Osteoblast (primary cell): ENCODE data around the gene LACTB. TPM values are rescaled to one million over a fixed set of nuclear protein-coding genes. Genes with fewer than 3 reads are reported as not detected.

Experiments
- DNase-seq: peaks from one replicate; pipeline ENCODE4 v3.0.0; 2011; ENCODE audit warnings: low spot score, mixed read lengths; ENCODE audit not compliant: insufficient read length; ENCODE audit errors: missing footprints
- H2AFZ ChIP-seq: 2 replicates; pipeline ENCODE4 v1.6.0; 2011; ENCODE audit warnings: mild to moderate bottlenecking, low read length
- H3K27ac ChIP-seq: 2 replicates; pipeline ENCODE4 v1.5.1; 2011; ENCODE audit warnings: mild to moderate bottlenecking, low read depth, low read length, moderate library complexity
- H3K27me3 ChIP-seq: 2 replicates; pipeline ENCODE4 v1.6.0; 2012; ENCODE audit warnings: mild to moderate bottlenecking, control low read depth, inconsistent platforms, low read length, moderate library complexity; ENCODE audit not compliant: insufficient read depth
- H3K36me3 ChIP-seq: 2 replicates; pipeline ENCODE4 v1.5.1; 2011; ENCODE audit warnings: mild to moderate bottlenecking, low read length, control low read depth, moderate library complexity; ENCODE audit not compliant: insufficient read depth
- H3K4me1 ChIP-seq: 2 replicates; pipeline ENCODE4 v1.5.1; 2011; ENCODE audit warnings: mild to moderate bottlenecking, low read length, control low read depth, moderate library complexity; ENCODE audit not compliant: insufficient read depth
- H3K4me2 ChIP-seq: 2 replicates; pipeline ENCODE4 v1.6.0; 2011; ENCODE audit warnings: mild to moderate bottlenecking, low read length; ENCODE audit not compliant: insufficient read depth
- H3K4me3 ChIP-seq: fragments of 200-600 bp; sonication (generic); 3 replicates; pipeline ENCODE4 v1.5.1; 2012; ENCODE audit warnings: mild to moderate bottlenecking, low read length, inconsistent platforms; ENCODE audit not compliant: insufficient read depth
- H3K79me2 ChIP-seq: 2 replicates; pipeline ENCODE4 v1.6.0; 2012; ENCODE audit warnings: mild to moderate bottlenecking, low read length, control low read depth, inconsistent platforms; ENCODE audit not compliant: insufficient read depth
- H3K9me3 ChIP-seq: 2 replicates; pipeline ENCODE4 v1.5.1; 2011; ENCODE audit warnings: low read depth, low read length, control low read depth
- H4K20me1 ChIP-seq: 2 replicates; pipeline ENCODE4 v1.6.0; 2012; ENCODE audit warnings: mild to moderate bottlenecking, low read length, control low read depth; ENCODE audit not compliant: insufficient read depth
- total RNA-seq: library from RNA; depleted of rRNA; stranded (reverse); fragments of >200 nt; gene quantifications from 2 replicates; pipeline ENCODE4 v1.2.3, GENCODE V29; 2012
- TF ChIP-seq, protein P1 (sequence below): IDR thresholded peaks from 2 replicates; pipeline ENCODE4 v1.5.1; 2011; ENCODE audit warnings: mild to moderate bottlenecking, low read depth, low read length, moderate library complexity; ENCODE audit errors: extremely low read depth

The LACTB gene
- total RNA-seq, 1 donor, result 52.8 TPM

DNA sequence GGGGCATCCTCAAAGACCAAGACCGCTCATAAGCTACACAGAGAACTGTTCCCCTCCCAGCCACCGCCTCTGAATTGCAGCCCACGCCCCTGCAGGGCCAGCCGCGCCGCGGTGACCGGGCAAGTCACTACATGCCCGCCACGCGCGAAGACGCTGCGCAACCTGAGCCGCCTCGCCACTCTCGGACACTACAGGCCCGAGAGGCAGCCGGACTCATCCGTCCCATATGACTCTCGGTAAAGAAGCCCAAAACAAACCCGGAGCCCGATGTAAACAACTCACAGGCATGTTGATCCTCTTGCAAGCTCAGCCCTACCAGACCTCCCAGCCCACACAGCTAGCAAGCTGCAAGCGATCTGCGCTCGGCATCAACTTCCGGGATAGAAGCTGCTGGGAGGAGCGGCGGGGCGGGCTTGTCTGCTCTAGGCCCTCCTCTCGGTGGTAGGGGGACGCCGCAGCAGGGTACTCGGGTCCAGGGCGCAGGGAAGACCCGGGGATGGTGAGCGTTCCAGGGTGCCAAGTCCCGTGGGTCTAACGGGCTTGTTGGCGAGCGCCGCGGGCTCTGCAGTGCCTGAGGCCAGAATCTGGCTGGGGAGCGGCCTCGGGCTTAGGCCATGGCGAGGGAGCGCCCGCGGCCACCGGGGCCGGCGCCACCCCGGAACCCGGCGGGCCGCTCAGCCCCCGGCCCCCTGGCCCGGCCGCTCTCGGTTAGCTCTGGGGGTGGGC is 35.6 kb downstream of the LACTB start, which contains the start of gene RPS27L:
Gene RPS27L (minus strand): TSS at position 360 of the 726 bp plus-strand sequence. CDS start 72 bp downstream, at position 288.
- peaks cover 3% of the 10 kb centered on the region for H4K20me1 ChIP-seq
- no peaks in the 10 kb centered on the region for H3K9me3 ChIP-seq
- peaks cover 28% of the 10 kb centered on the region for H3K36me3 ChIP-seq
- H3K4me1 ChIP-seq, result peaks cover 23% of the 10 kb centered on the region
- peak within 1 kb of the TSS; percentile 83 for H3K4me3 ChIP-seq
- peak within 1 kb of the TSS; percentile 84 for H3K4me2 ChIP-seq
- DNase-seq, result peak; percentile 96
- peaks cover 48% of the 10 kb centered on the region for H3K79me2 ChIP-seq
- H3K27ac ChIP-seq, result peak within 1 kb of the TSS; percentile 82
- TF ChIP-seq, protein P1, sequence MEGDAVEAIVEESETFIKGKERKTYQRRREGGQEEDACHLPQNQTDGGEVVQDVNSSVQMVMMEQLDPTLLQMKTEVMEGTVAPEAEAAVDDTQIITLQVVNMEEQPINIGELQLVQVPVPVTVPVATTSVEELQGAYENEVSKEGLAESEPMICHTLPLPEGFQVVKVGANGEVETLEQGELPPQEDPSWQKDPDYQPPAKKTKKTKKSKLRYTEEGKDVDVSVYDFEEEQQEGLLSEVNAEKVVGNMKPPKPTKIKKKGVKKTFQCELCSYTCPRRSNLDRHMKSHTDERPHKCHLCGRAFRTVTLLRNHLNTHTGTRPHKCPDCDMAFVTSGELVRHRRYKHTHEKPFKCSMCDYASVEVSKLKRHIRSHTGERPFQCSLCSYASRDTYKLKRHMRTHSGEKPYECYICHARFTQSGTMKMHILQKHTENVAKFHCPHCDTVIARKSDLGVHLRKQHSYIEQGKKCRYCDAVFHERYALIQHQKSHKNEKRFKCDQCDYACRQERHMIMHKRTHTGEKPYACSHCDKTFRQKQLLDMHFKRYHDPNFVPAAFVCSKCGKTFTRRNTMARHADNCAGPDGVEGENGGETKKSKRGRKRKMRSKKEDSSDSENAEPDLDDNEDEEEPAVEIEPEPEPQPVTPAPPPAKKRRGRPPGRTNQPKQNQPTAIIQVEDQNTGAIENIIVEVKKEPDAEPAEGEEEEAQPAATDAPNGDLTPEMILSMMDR, result no peak
- H2AFZ ChIP-seq, result peak within 1 kb of the TSS; percentile 89
- H3K27me3 ChIP-seq, result no peaks in the 10 kb centered on the region

DNA sequence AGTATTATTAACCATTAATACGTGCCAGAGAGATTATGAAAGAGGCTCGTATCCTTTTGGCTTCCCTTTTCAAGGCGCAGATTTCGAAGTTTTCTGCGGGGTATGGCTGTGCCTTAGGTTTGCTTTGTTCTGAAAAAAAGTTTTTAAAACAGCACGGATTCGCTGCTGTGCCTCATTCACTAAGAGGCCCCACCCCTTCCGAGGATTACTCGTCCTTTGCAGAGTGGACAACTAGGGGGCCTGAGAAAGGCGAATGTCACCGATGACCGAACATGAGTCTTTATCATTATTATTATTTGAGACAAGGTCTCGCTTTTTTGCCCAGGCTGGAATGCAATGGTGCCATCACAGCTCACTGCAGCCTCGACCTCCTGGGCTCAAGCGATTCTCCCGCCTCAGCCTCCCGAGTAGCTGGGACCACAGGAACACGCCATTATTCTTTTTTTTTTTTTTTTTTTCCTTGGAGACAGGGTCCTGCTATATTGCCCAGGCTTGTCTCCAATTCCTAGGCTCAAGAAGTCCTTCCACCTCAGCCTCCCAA is 36.3 kb downstream of the LACTB start:
- H3K27me3 ChIP-seq, result no peaks in the 10 kb centered on the region
- H3K4me3 ChIP-seq, result peak overlapping the region; percentile 83
- peaks cover 23% of the 10 kb centered on the region for H3K4me1 ChIP-seq
- TF ChIP-seq, protein P1, result peak; percentile 8
- no peaks in the 10 kb centered on the region for H3K9me3 ChIP-seq
- peak; percentile 92 for DNase-seq
- peak overlapping the region; percentile 89 for H2AFZ ChIP-seq
- peak overlapping the region; percentile 82 for H3K27ac ChIP-seq
- peaks cover 3% of the 10 kb centered on the region for H4K20me1 ChIP-seq
- peaks cover 21% of the 10 kb centered on the region for H3K36me3 ChIP-seq
- H3K4me2 ChIP-seq, result peak overlapping the region; percentile 84
- H3K79me2 ChIP-seq, result peaks cover 45% of the 10 kb centered on the region

DNA sequence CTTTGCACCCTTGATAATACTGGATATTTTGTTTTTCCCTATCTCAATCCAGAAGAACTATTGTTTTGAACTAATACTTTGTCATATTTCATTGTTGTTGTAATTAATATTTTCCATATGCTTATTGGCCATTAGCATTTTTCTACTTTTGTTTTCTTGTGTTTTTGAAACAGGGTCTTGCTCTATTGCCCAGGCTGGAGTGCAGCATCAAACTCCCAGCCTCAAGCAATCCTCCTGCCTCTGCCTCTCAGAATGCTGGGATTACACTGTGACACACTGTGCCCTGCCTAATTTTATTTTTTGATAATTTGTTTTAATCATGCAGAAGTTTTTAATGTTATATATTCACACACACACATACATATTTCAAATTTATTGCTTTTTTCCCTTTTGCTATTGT is 39.0 kb downstream of the LACTB start:
- DNase-seq, result no peak
- no peak overlapping the region for H3K27ac ChIP-seq
- no peaks in the 10 kb centered on the region for H3K9me3 ChIP-seq
- no peaks in the 10 kb centered on the region for H3K36me3 ChIP-seq
- H3K79me2 ChIP-seq, result peaks cover 26% of the 10 kb centered on the region
- no peaks in the 10 kb centered on the region for H3K27me3 ChIP-seq
- H3K4me3 ChIP-seq, result no peak overlapping the region
- H3K4me2 ChIP-seq, result no peak overlapping the region
- peaks cover 5% of the 10 kb centered on the region for H3K4me1 ChIP-seq
- H4K20me1 ChIP-seq, result no peaks in the 10 kb centered on the region
- TF ChIP-seq, protein P1, result no peak
- H2AFZ ChIP-seq, result no peak overlapping the region

DNA sequence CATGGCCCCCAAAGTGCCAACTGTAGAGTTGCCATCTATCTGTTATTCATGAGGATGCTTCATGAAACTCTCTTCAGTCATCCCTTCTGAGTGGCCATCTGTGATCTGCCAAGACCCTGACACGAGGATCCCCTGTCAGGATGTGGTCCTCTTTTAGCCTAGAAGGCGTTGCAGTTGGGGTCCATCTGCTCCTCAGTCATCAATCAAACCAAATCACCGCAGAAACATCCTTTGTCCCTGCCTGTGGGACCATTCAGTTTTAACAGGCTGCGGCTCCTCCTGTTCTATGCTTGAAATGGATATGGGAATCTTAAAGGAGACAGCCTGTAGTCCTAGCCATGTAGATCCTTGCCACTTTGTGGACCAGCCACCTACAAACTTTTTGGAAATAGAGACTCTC is 41.6 kb downstream of the LACTB start:
- Histone ChIP-seq H3K36me3 (no peaks in the 10 kb centered on the region), H3K4me1 (peaks cover 1% of the 10 kb centered on the region), H3K27me3 (no peaks in the 10 kb centered on the region), H3K9me3 (no peaks in the 10 kb centered on the region), H3K79me2 (peaks cover 5% of the 10 kb centered on the region), H4K20me1 (no peaks in the 10 kb centered on the region), H2AFZ (no peak overlapping the region), H3K4me2 (no peak overlapping the region), H3K27ac (no peak overlapping the region), H3K4me3 (no peak overlapping the region)
- no peak for DNase-seq
- TF ChIP-seq, protein P1, result no peak
